ENCODE measurements around the gene CD9. TPM values are rescaled to one million over a fixed set of nuclear protein-coding genes. Genes with fewer than 3 reads are reported as not detected.

The CD9 gene
- total and polyA plus RNA-seq, 2 donors (not counting 1 experiment from before 2014, with no cell fraction given) = 7.2 to 12.8 TPM

DNA sequence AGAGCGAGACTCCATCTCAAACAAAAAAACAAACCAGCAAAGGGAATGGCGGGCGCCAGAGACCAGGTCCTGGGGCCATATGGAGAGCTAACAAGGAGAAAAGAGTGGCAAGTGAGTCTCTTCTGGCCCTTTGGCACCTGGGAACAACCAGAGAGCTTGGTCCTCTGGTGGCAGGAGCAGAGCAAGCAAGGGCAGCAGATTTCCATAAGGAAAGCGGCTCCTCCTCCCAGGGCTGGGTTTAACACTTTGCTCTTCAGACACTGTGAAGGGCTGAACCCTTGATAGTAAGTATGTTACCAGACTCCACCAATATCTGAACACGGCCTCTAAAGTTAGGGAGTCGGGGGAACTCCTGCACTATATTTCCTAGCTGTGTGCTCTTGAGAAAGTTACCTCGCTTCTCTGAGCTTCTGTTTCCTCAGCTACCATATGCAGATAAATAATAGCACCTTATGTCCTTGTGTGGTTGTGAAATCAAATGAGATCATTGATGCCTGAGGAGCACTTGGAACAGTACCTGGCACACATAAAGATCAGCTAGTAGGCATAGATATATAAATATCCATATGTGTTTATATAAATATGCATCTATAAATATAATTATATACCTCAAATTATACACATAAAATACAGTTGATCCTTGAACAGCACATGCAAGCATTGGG lies 76.9 kb downstream of the CD9 start:
- H3K9ac ChIP-seq (ENCODE audit: low read length) = no peak overlapping the region
- 83% methylated on average over 3 of the region's 7 CpGs for WGBS (ENCODE audit: insufficient coverage)
- CTCF ChIA-PET = interaction anchor here (0.8 to 8.2 kb wide), 7 partner anchors 10 to 207 kb away, joined by 3 to 127 read pairs (median 3); partner anchors contain the start of gene CD9
- no peaks in the 10 kb centered on the region for H3K36me3 ChIP-seq (replicated peaks in 1 of 2; ENCODE audit: control extremely low read depth in 1 of 2, control insufficient read depth in 1 of 2, extremely low read depth in 1 of 2, insufficient read depth in 2 of 2, low read length in 1 of 2)
- Mint-ChIP-seq H3K4me1 (peaks cover 6% of the 10 kb centered on the region), H3K9me3 (ENCODE audit: insufficient read depth) (no peaks in the 10 kb centered on the region), H3K27me3 (peaks cover 71% of the 10 kb centered on the region), H3K27ac (no peak overlapping the region), H3K4me3 (peak overlapping the region; percentile 24)
- H3K9me3 ChIP-seq (ENCODE audit: control extremely low read depth in 1 of 3, control insufficient read depth in 2 of 3, insufficient read depth in 1 of 3, low read length in 2 of 3) = peaks cover 0 to 3% (median 0%) of the 10 kb centered on the region in 3 donors
- H3K79me2 ChIP-seq (ENCODE audit: control insufficient read depth, insufficient read depth, low read length) = no peaks in the 10 kb centered on the region
- POLR2A ChIA-PET = no interaction called here
- intact Hi-C loops (cut with micrococcal nuclease) = no loop called here
- H3K4me2 ChIP-seq (replicated peaks; ENCODE audit: low read depth, low read length, poor library complexity, severe bottlenecking) = no peak overlapping the region
- no peak overlapping the region for H3K4me3 ChIP-seq (ENCODE audit: control extremely low read depth in 1 of 5, extremely low read depth in 1 of 5, insufficient read depth in 1 of 5, low read depth in 2 of 5, low read length in 4 of 5)
- H3K4me1 ChIP-seq (ENCODE audit: control insufficient read depth in 2 of 2, insufficient read depth in 2 of 2, low read length in 2 of 2) = peaks cover 10 to 11% of the 10 kb centered on the region in 2 donors
- H2AFZ ChIP-seq (ENCODE audit: insufficient read depth, low read depth, low read length, poor library complexity, severe bottlenecking) = no peak overlapping the region
- DNase-seq (no peak), ATAC-seq (ENCODE audit: low read depth) (no peak)
- TF ChIP-seq CTCF (IDR thresholded peaks at IDR 0.05) (no peak), EZH2 (IDR thresholded peaks at IDR 0.05; ENCODE audit: borderline replicate concordance, insufficient read depth, low read depth, low read length, poor library complexity, severe bottlenecking) (no peak)
- no peak overlapping the region for H3K27ac ChIP-seq (ENCODE audit: low read length in 2 of 2)
- peaks cover 0 to 40% (median 21%) of the 10 kb centered on the region in 4 experiments for H3K27me3 ChIP-seq (replicated peaks in 1 of 4; ENCODE audit: control extremely low read depth in 1 of 4, control insufficient read depth in 3 of 4, insufficient read depth in 4 of 4, low read length in 3 of 4)
- H4K20me1 ChIP-seq (ENCODE audit: control insufficient read depth, insufficient read depth, low read length, poor library complexity, severe bottlenecking) = no peaks in the 10 kb centered on the region

- no peaks in the 10 kb centered on the region for H4K20me1 ChIP-seq (ENCODE audit: control insufficient read depth, insufficient read depth, low read length, poor library complexity, severe bottlenecking)
- Mint-ChIP-seq H3K27me3 (peaks cover 69% of the 10 kb centered on the region), H3K4me1 (peaks cover 6% of the 10 kb centered on the region), H3K9me3 (ENCODE audit: insufficient read depth) (no peaks in the 10 kb centered on the region), H3K27ac (peak overlapping the region; percentile 56), H3K4me3 (peak overlapping the region; percentile 84)
- peaks cover 10 to 11% of the 10 kb centered on the region in 2 donors for H3K4me1 ChIP-seq (ENCODE audit: control insufficient read depth in 2 of 2, insufficient read depth in 2 of 2, low read length in 2 of 2)
- no peaks in the 10 kb centered on the region for H3K79me2 ChIP-seq (ENCODE audit: control insufficient read depth, insufficient read depth, low read length)
- H3K4me3 ChIP-seq (ENCODE audit: control extremely low read depth in 1 of 5, extremely low read depth in 1 of 5, insufficient read depth in 1 of 5, low read depth in 2 of 5, low read length in 4 of 5) = peak overlapping the region in 4 of 5 experiments; percentile 8 to 58 (median 48)
- peak overlapping the region; percentile 87 for H2AFZ ChIP-seq (ENCODE audit: insufficient read depth, low read depth, low read length, poor library complexity, severe bottlenecking)
- peaks cover 0 to 40% (median 21%) of the 10 kb centered on the region in 4 experiments for H3K27me3 ChIP-seq (replicated peaks in 1 of 4; ENCODE audit: control extremely low read depth in 1 of 4, control insufficient read depth in 3 of 4, insufficient read depth in 4 of 4, low read length in 3 of 4)
- TF ChIP-seq EZH2 (IDR thresholded peaks at IDR 0.05; ENCODE audit: borderline replicate concordance, insufficient read depth, low read depth, low read length, poor library complexity, severe bottlenecking) = no peak
- no peak for TF ChIP-seq CTCF (IDR thresholded peaks at IDR 0.05)
- DNase-seq = peak; percentile 44
- H3K9ac ChIP-seq (ENCODE audit: low read length) = peak overlapping the region; percentile 64
- peaks cover 0 to 3% (median 0%) of the 10 kb centered on the region in 3 donors for H3K9me3 ChIP-seq (ENCODE audit: control extremely low read depth in 1 of 3, control insufficient read depth in 2 of 3, insufficient read depth in 1 of 3, low read length in 2 of 3)
- H3K4me2 ChIP-seq (replicated peaks; ENCODE audit: low read depth, low read length, poor library complexity, severe bottlenecking) = peak overlapping the region; percentile 95
- no peak overlapping the region for H3K27ac ChIP-seq (ENCODE audit: low read length in 2 of 2)
- intact Hi-C loops (cut with micrococcal nuclease) = loop anchor here (1.0 kb wide), 1 partner anchor 83 kb away; no protein-coding TSS in a partner anchor
- ChIA-PET POLR2A (no interaction called here), CTCF (interaction anchor here (0.8 to 8.2 kb wide), 10 partner anchors 9 to 290 kb away, joined by 3 to 127 read pairs (median 4); partner anchors contain the start of gene CD9)
- 36% methylated on average over 15 of the region's 15 CpGs for WGBS (ENCODE audit: insufficient coverage)
- no peak for ATAC-seq (ENCODE audit: low read depth)
- H3K36me3 ChIP-seq (replicated peaks in 1 of 2; ENCODE audit: control extremely low read depth in 1 of 2, control insufficient read depth in 1 of 2, extremely low read depth in 1 of 2, insufficient read depth in 2 of 2, low read length in 1 of 2) = no peaks in the 10 kb centered on the region
Measured at GRCh38 chr12:6277982-6278438, 77.8 kb downstream of the CD9 start.

Measured in B cell (primary cell).